ENCODE results near the gene DSCAML1.

DSCAML1 gene

GRCh38 chr11:117604336-117604995 lies 192.6 kb downstream of the DSCAML1 start:
- no peak for DNase-seq

- DNase-seq, result no peak
Observed at GRCh38 chr11:117603932-117604331, 193.1 kb downstream of the DSCAML1 start.

GRCh38 chr11:117601006-117601708 lies 195.9 kb downstream of the DSCAML1 start:
- DNase-seq, result no peak

DNA sequence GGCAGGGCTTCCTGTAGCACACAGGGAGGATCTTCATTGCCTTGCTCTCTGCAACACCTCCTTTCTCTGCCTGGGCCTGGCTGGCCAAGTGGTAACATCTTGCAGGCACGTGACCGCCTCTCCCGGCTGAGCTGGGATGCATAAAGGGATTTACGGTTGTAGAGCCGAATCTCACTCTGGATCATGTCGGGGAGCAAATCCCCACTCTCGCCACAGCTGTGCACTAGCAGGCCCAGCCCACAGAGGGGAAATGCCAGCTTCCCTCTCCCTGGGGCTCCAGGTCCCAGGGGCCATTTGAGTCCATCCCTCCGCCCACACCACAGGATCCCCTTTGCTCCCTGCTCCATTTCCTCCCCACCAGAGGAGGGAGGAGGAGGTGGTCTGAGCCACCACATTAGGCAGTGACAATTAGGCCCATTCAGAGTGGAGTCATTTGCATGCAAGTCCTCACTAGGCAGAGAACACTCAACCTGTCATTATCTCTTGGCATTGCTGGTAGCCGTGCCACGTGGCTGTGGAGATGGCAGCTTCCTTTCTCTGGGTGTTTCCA lies 196.7 kb downstream of the DSCAML1 start:
- peak; percentile 86 for DNase-seq

DNA sequence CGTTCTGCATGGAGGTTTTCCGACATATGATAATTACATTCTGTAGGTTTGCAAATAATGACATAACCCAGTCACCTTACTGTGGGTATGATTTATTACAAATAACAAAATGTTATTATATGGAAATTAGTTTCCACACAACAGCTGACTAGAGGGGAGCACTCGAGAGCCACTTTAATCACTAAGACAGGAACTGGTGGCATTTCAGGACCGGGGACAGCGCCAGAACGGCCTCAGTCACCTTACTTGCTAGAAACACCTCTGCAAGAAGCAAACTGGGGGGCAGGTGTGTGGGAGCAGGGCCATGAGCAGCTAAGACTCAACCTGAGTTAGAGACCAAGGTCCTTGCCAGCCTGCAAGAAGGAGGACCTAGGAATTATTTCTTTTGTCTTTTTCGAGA lies 199.9 kb downstream of the DSCAML1 start:
- DNase-seq, result no peak

DNA sequence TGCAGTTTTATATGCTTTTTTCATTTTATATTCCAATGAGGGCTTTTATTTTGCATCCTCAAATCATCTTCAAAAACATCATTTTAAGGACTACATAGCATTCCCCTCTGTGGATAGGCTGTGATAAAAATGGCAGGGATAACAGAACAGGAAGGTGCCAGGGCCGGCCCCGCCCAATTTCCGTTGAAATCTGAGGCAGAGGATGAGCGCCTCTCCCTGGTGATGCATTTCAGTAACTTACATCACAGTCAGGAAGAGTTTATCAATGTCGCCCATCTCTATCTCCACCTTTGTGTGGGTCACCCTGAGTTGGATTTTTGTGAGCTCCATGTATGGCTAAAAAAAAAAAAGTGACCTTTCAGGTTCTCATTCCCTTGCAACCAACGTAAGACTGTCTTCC lies 201.6 kb downstream of the DSCAML1 start:
- no peak for DNase-seq

GRCh38 chr11:117594721-117595120 lies 202.3 kb downstream of the DSCAML1 start:
- no peak for DNase-seq

- no peak for DNase-seq
Observed at GRCh38 chr11:117593065-117593464, 204.0 kb downstream of the DSCAML1 start.

DNA sequence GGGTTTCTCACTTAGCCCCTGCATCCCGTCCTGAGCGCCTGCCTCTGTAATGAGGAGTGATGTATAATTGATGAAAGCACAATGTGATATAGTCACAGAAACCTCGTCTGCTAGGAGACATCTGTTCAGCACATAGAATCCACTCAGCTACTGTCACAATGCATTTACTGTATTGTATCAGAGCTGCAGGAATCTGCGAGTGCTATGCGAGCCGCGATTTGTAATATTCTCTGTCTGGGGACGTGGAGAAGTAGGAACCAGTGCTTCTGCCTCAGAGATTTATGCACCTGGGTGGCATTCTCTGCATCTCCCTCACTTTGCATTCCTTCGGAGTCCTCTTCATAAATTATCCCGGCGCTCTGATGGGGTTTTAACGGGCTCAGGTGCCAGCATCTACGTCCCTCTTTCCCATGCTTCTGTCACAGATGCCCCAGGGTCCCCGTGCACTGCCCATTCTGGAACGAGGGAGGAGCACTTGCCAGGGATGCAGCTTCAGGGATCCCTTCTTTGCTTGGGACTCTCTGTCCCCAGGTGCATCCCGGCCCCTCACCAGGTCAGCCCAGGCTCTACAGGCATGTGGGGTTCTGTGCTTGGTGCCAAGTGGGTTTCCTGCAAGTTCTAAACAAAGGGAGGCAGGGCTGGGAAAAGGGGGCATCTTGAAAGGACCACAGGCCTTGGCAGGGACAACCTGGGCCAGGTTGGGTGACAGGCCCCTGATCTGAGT lies 205.5 kb downstream of the DSCAML1 start:
- no peak for DNase-seq

- no peak for DNase-seq
Observed at GRCh38 chr11:117589063-117589462, 208.0 kb downstream of the DSCAML1 start.

- DNase-seq, result no peak
Observed at GRCh38 chr11:117588166-117588810, 208.7 kb downstream of the DSCAML1 start.

- no peak for DNase-seq
Observed at GRCh38 chr11:117587416-117587815, 209.6 kb downstream of the DSCAML1 start.

DNA sequence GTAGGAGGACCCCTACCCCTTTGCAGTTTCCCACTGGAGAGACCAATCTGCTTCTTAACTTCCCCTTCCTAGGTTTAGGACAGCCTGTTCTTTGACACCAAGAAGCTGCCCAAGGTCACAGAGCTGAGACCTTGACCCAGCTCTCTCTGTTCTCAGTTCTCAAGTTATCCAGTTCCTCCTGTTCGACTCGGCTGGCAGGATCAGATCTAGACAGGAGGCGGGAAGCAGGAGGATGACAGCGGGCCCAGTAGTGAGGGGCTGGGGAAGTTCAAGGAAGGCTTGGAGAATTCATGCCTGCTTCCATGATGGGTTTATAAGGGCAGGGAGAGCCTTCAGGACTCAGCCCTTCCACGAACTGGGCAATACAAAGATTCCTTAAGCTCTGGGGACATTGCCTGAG lies 210.6 kb downstream of the DSCAML1 start:
- no peak for DNase-seq

- DNase-seq, result no peak
Observed at GRCh38 chr11:117585631-117586030, 211.4 kb downstream of the DSCAML1 start.

GRCh38 chr11:117584056-117584830 lies 212.8 kb downstream of the DSCAML1 start:
- DNase-seq, result no peak

DNA sequence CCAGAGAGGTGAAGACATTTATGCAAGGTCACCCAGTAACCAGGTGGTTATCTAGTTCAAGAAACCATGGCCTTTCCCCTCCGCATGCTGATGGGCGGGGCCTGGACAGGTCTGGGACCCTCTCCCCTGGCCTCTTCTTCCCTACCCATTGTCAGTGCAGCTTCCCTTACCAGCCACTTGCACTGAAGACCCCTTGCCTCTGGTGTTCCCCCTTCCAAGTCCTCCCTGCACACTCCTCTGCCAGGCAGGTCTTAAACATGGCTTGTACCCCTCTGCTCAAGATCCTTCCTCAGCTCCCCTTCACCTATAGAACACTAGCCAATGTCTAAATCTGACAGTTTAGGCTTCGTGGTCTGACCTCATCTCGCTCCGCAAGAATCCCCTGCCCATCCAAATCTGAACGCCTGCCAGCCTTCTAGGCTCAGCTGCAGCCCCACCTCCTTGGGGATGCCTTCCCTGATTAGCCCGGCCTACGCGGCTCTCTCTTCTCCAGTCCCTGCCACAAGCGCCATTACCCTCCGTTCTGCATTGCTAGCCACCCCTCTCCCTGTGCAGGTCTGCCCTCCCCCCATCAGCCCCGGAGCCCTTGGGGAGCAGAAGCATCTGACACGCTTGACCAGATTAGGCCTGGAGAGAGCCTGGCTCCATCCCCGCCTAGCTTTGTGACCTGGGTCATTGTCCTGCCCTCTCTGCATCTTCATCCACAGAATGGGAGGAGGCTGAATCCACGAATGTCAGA lies 213.8 kb downstream of the DSCAML1 start:
- no peak for DNase-seq

GRCh38 chr11:117582433-117582832 lies 214.6 kb downstream of the DSCAML1 start:
- no peak for DNase-seq

- no peak for DNase-seq
Observed at GRCh38 chr11:117580866-117581265, 216.2 kb downstream of the DSCAML1 start.

- DNase-seq, result no peak
Observed at GRCh38 chr11:117579161-117579560, 217.9 kb downstream of the DSCAML1 start.

DNA sequence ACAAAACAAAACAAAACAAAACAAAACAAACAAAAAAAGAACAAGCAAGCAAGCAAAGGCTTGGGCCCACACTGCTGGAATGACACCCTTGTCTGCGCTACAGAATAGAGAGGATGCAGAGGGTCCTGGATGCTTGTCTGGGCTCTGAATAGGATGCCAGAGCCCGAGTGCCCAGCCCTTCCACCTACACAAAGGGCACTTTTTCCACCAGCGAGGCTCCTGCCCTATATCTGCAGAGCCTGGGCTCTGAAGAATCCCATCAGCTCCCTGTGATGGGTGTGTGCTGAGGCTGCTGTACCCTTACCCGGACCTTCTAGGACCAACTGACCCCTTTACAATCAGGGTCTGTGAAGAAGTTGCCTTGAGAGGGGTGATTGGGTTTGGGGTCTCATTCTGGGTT lies 221.2 kb downstream of the DSCAML1 start:
- DNase-seq, result no peak

GRCh38 chr11:117574551-117574950 lies 222.5 kb downstream of the DSCAML1 start:
- DNase-seq, result no peak

GRCh38 chr11:117573326-117573725 lies 223.7 kb downstream of the DSCAML1 start:
- DNase-seq, result no peak
